ENCODE results near the gene UGT1A9. TPM values are rescaled to one million over a fixed set of nuclear protein-coding genes. Genes with fewer than 3 reads are reported as not detected.

UGT1A9 gene
- total RNA-seq, 1 donor from 2014 or later: not detected

DNA sequence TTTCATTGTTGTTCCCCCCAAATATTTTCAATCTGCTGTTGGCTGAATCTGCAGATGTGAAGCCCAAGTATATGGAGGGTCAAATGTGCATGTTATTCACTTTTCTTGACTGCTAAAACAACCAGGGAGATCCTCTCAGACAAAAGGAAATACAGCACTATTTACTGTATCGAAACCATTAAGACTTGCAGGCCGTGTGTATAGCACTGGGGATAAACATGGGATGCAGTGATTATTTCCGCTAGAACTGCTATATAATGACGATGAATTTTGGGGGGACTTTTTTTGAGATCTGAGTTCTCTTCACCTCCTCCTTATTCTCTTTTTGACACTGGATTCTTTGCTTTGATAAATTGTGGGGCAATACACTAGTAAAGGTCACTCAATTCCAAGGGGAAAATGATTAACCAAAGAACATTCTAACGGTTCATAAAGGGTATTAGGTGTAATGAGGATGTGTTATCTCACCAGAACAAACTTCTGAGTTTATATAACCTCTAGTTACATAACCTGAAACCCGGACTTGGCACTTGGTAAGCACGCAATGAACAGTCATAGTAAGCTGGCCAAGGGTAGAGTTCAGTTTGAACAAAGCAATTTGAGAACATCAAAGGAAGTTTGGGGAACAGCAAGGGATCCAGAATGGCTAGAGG is 84.9 kb downstream of the UGT1A9 start:
- H3K36me3 Mint-ChIP-seq (ENCODE audit: low read depth): no peaks in the 10 kb centered on the region
- intact Hi-C loops (cut with micrococcal nuclease): no loop called here
- ChIA-PET CTCF (no interaction called here), POLR2A (no interaction called here)
- H3K27me3 Mint-ChIP-seq: peaks cover 22% of the 10 kb centered on the region
- no peaks in the 10 kb centered on the region for H3K4me1 Mint-ChIP-seq
- no peak overlapping the region for H3K4me3 Mint-ChIP-seq
- DNase-seq (no peak), ATAC-seq (ENCODE audit: low read depth) (no peak)
- H3K27ac Mint-ChIP-seq: no peak overlapping the region
- peaks cover 4% of the 10 kb centered on the region for H3K9me3 Mint-ChIP-seq
- TF ChIP-seq, protein P1, sequence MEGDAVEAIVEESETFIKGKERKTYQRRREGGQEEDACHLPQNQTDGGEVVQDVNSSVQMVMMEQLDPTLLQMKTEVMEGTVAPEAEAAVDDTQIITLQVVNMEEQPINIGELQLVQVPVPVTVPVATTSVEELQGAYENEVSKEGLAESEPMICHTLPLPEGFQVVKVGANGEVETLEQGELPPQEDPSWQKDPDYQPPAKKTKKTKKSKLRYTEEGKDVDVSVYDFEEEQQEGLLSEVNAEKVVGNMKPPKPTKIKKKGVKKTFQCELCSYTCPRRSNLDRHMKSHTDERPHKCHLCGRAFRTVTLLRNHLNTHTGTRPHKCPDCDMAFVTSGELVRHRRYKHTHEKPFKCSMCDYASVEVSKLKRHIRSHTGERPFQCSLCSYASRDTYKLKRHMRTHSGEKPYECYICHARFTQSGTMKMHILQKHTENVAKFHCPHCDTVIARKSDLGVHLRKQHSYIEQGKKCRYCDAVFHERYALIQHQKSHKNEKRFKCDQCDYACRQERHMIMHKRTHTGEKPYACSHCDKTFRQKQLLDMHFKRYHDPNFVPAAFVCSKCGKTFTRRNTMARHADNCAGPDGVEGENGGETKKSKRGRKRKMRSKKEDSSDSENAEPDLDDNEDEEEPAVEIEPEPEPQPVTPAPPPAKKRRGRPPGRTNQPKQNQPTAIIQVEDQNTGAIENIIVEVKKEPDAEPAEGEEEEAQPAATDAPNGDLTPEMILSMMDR (IDR thresholded peaks at IDR 0.05): no peak

DNA sequence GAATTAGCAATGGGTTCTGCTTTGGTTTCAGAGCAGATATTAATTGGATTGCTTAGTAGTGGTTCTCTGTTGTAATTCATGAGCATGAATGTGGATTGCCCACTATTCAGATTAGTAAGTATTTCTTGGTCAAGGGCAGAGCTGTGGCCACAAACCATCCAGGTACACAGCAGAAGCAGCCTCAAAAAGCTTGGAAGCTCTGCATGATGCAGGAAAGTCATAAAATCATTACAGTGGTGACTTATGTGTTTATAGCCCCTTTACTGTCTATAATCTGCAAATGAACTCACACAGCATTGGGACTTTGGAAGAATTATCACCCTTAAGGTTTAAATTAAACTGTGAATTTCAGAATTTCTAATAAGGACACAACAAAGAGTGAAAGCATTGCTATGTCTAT is 86.4 kb downstream of the UGT1A9 start:
- TF ChIP-seq, protein P1 (IDR thresholded peaks at IDR 0.05): no peak
- no peaks in the 10 kb centered on the region for H3K9me3 Mint-ChIP-seq
- no peak overlapping the region for H3K4me3 Mint-ChIP-seq
- ATAC-seq (ENCODE audit: low read depth): no peak
- peaks cover 22% of the 10 kb centered on the region for H3K27me3 Mint-ChIP-seq
- H3K27ac Mint-ChIP-seq: no peak overlapping the region
- H3K4me1 Mint-ChIP-seq: no peaks in the 10 kb centered on the region
- POLR2A ChIA-PET: no interaction called here
- CTCF ChIA-PET: no interaction called here
- DNase-seq: no peak
- intact Hi-C loops (cut with micrococcal nuclease): no loop called here
- H3K36me3 Mint-ChIP-seq (ENCODE audit: low read depth): no peaks in the 10 kb centered on the region

DNA sequence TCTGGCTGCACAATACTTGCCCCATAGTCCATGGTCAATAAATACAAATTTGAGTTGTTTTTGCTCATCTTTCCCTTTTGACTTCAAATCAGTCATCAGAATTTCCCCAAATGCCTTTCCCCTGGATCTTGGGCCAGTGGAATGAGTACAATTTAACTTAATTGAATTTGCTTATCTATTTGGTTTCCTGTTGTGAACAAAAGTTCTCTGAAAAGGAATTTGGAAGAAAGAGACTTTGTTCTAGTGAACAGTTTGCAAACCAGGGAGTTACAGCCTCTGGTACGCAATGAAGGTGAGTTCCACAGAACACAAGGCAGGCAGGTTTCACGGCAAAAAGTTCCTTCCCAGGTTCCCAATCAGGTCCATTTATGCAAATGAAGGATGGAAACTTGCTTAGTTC is 87.2 kb downstream of the UGT1A9 start:
- Mint-ChIP-seq H3K4me1 (no peaks in the 10 kb centered on the region), H3K9me3 (no peaks in the 10 kb centered on the region), H3K27me3 (peaks cover 17% of the 10 kb centered on the region), H3K27ac (no peak overlapping the region), H3K4me3 (no peak overlapping the region), H3K36me3 (ENCODE audit: low read depth) (no peaks in the 10 kb centered on the region)
- TF ChIP-seq, protein P1 (IDR thresholded peaks at IDR 0.05): no peak
- POLR2A ChIA-PET: no interaction called here
- no peak for ATAC-seq (ENCODE audit: low read depth)
- no peak for DNase-seq
- intact Hi-C loops (cut with micrococcal nuclease): no loop called here
- CTCF ChIA-PET: no interaction called here

DNA sequence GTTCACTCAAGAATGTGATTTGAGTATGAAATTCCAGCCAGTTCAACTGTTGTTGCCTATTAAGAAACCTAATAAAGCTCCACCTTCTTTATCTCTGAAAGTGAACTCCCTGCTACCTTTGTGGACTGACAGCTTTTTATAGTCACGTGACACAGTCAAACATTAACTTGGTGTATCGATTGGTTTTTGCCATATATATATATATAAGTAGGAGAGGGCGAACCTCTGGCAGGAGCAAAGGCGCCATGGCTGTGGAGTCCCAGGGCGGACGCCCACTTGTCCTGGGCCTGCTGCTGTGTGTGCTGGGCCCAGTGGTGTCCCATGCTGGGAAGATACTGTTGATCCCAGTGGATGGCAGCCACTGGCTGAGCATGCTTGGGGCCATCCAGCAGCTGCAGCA is 88.3 kb downstream of the UGT1A9 start, which contains the start of gene UGT1A1:
UGT1A1 (plus strand) TSS at position 228 of the 400 bp plus-strand sequence; CDS start at position 246, 18 bp downstream.
- CTCF ChIA-PET: no interaction called here
- POLR2A ChIA-PET: no interaction called here
- H3K9me3 Mint-ChIP-seq: no peaks in the 10 kb centered on the region
- no peak for DNase-seq
- ATAC-seq (ENCODE audit: low read depth): no peak
- H3K27me3 Mint-ChIP-seq: peaks cover 15% of the 10 kb centered on the region
- intact Hi-C loops (cut with micrococcal nuclease): no loop called here
- no peak within 1 kb of the TSS for H3K27ac Mint-ChIP-seq
- TF ChIP-seq, protein P1 (IDR thresholded peaks at IDR 0.05): no peak
- no peaks in the 10 kb centered on the region for H3K36me3 Mint-ChIP-seq (ENCODE audit: low read depth)
- no peak within 1 kb of the TSS for H3K4me3 Mint-ChIP-seq
- H3K4me1 Mint-ChIP-seq: no peaks in the 10 kb centered on the region

DNA sequence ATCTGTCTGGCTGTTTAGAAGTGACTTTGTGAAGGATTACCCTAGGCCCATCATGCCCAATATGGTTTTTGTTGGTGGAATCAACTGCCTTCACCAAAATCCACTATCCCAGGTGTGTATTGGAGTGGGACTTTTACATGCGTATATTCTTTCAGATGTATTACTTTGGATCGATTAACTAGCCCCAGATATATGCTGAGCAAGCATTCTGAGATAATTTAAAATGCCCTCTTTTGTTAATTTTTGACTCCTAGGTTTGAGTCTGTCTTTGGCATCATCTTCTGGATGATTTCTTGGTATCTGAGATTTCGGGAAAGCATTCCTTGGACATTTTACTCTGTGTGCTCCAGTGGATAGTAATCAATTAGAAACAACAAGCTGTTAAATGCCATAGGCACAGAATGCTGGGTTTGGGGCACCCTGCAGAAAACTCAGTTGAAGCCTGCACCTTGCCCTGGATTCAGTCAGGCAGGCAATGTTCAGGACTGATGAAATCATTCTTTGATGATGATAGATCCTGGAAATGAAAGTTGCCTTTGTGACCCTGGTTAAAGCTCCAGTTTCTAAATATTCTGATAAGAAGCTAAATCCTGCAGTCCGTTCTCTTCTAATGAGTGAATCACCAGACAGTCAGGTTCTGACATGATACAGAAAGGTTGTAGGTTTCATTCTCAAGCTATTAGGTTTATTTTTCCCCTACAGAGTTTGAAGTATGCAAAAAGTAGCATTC is 89.5 kb downstream of the UGT1A9 start:
- ChIA-PET POLR2A (no interaction called here), CTCF (no interaction called here)
- intact Hi-C loops (cut with micrococcal nuclease): no loop called here
- H3K9me3 Mint-ChIP-seq: no peaks in the 10 kb centered on the region
- DNase-seq: no peak
- TF ChIP-seq, protein P1 (IDR thresholded peaks at IDR 0.05): no peak
- ATAC-seq (ENCODE audit: low read depth): no peak
- no peaks in the 10 kb centered on the region for H3K4me1 Mint-ChIP-seq
- H3K4me3 Mint-ChIP-seq: no peak overlapping the region
- H3K27ac Mint-ChIP-seq: no peak overlapping the region
- H3K27me3 Mint-ChIP-seq: peaks cover 18% of the 10 kb centered on the region
- H3K36me3 Mint-ChIP-seq (ENCODE audit: low read depth): no peaks in the 10 kb centered on the region

Measured in activated B cell treated with CpG ODN at 0.5 μM for 24 hours (primary cell).